Tibial artery (tissue), 4 donors: ENCODE data around the gene PBX1.

Source experiments
- DNase-seq, 2 donors: peaks; one replicate each; pipeline ENCODE4 v3.0.0-alpha.2; 2019
- H3K27ac ChIP-seq, 2 donors: fragments of 200-600 bp; sonication (generic) in 1 of 2; 1 replicate in 1 of 2; 2 replicates in 1 of 2; pipeline ENCODE4 v1.5.1; 2018 to 2019; ENCODE audit warnings: mild to moderate bottlenecking in 1 of 2
- H3K27me3 ChIP-seq, 2 donors: fragments of 200-600 bp; sonication (generic) in 1 of 2; one replicate each; pipeline versions ENCODE4 v1.5.1 to v1.6.0; 2016 to 2019
- H3K36me3 ChIP-seq, 3 donors: fragments of 200-600 bp; sonication (generic) in 2 of 3; one replicate each; pipeline ENCODE4 v1.5.1; 2016 to 2019; ENCODE audit warnings: mild to moderate bottlenecking in 2 of 3
- H3K4me1 ChIP-seq, 4 donors: fragments of 200-600 bp; sonication (generic) in 2 of 4; 1 replicate in 3 of 4; 2 replicates in 1 of 4; pipeline ENCODE4 v1.5.1; 2016 to 2019
- H3K4me3 ChIP-seq, 2 donors: fragments of 200-600 bp; sonication (generic) in 1 of 2; 1 replicate in 1 of 2; 2 replicates in 1 of 2; pipeline ENCODE4 v1.5.1; 2018 to 2019; ENCODE audit warnings: mild to moderate bottlenecking in 2 of 2
- H3K9me3 ChIP-seq, 3 donors: fragments of 200-600 bp; sonication (generic) in 1 of 3; one replicate each; pipeline ENCODE4 v1.5.1; 2016 to 2019
- CTCF ChIP-seq, 2 experiments: fragments of 200-600 bp in 1 of 2; fragments of 450-650 bp in 1 of 2; IDR thresholded peaks; one replicate each; pipeline ENCODE4 v1.5.1; 2017 to 2019; ENCODE audit warnings: antibody characterized with exemption in 2 of 2, mild to moderate bottlenecking in 1 of 2, moderate library complexity in 1 of 2
- intact Hi-C: fragments of 100-400 bp; cut with DNase I; formaldehyde crosslinking; loops from one replicate; pipeline ENCODE4 v1.15.0; 2023; ENCODE audit warnings: low total_unique reads

Gene PBX1

GRCh38 chr1:164592634-164593033, 33.6 kb downstream of the PBX1 start:
- Histone ChIP-seq H3K27ac (peak overlapping the region in 1 of 2 donors; percentile 89), H3K4me1 (peaks cover 0 to 58% (median 42%) of the 10 kb centered on the region in 4 donors), H3K27me3 (no peaks in the 10 kb centered on the region), H3K36me3 (peaks cover 0 to 5% (median 4%) of the 10 kb centered on the region in 3 donors), H3K4me3 (no peak overlapping the region), H3K9me3 (no peaks in the 10 kb centered on the region)
- intact Hi-C loops = no loop called here
- no peak for TF ChIP-seq CTCF (IDR thresholded peaks at IDR 0.05)
- DNase-seq = no peak

GRCh38 chr1:164595212-164595611, 36.2 kb downstream of the PBX1 start:
- Histone ChIP-seq H3K4me1 (peaks cover 0 to 50% (median 29%) of the 10 kb centered on the region in 4 donors), H3K9me3 (no peaks in the 10 kb centered on the region), H3K27ac (no peak overlapping the region), H3K4me3 (no peak overlapping the region), H3K36me3 (peaks cover 0 to 5% (median 4%) of the 10 kb centered on the region in 3 donors), H3K27me3 (no peaks in the 10 kb centered on the region)
- intact Hi-C loops = loop anchor here (2.0 kb wide), 1 partner anchor 36 kb away; the partner anchor contains the start of gene PBX1
- no peak for TF ChIP-seq CTCF (IDR thresholded peaks at IDR 0.05)
- DNase-seq = no peak

- Histone ChIP-seq H3K36me3 (peaks cover 0 to 5% (median 4%) of the 10 kb centered on the region in 3 donors), H3K27me3 (no peaks in the 10 kb centered on the region), H3K4me1 (peaks cover 0 to 50% (median 28%) of the 10 kb centered on the region in 4 donors), H3K4me3 (no peak overlapping the region), H3K9me3 (no peaks in the 10 kb centered on the region), H3K27ac (no peak overlapping the region)
- TF ChIP-seq CTCF (IDR thresholded peaks at IDR 0.05) = no peak
- intact Hi-C loops = no loop called here
- DNase-seq = no peak
Measured at GRCh38 chr1:164596172-164596571, 37.2 kb downstream of the PBX1 start.

GRCh38 chr1:164598719-164599118, 39.7 kb downstream of the PBX1 start:
- Histone ChIP-seq H3K4me1 (peaks cover 0 to 53% (median 33%) of the 10 kb centered on the region in 4 donors), H3K27ac (peak overlapping the region in 1 of 2 donors; percentile 53), H3K4me3 (no peak overlapping the region), H3K36me3 (peaks cover 0 to 5% (median 4%) of the 10 kb centered on the region in 3 donors), H3K9me3 (no peaks in the 10 kb centered on the region), H3K27me3 (no peaks in the 10 kb centered on the region)
- intact Hi-C loops = no loop called here
- DNase-seq = no peak
- TF ChIP-seq CTCF (IDR thresholded peaks at IDR 0.05) = no peak

- Histone ChIP-seq H3K9me3 (no peaks in the 10 kb centered on the region), H3K27me3 (no peaks in the 10 kb centered on the region), H3K27ac (peak overlapping the region in 1 of 2 donors; percentile 53), H3K36me3 (peaks cover 0 to 5% (median 4%) of the 10 kb centered on the region in 3 donors), H3K4me1 (peaks cover 0 to 58% (median 33%) of the 10 kb centered on the region in 4 donors), H3K4me3 (peak overlapping the region in 1 of 2 donors; percentile 1)
- DNase-seq = no peak
- no peak for TF ChIP-seq CTCF (IDR thresholded peaks at IDR 0.05)
- intact Hi-C loops = no loop called here
Measured at GRCh38 chr1:164599272-164599671, 40.3 kb downstream of the PBX1 start.
